Breast epithelium (tissue), 4 donors: ENCODE data around the gene RYR3. TPM values are rescaled to one million over a fixed set of nuclear protein-coding genes. Genes with fewer than 3 reads are reported as not detected.
A peak's percentile ranks its signal among the peaks of the same experiment; 100 is the strongest.

Experiments
- DNase-seq, 2 donors: peaks; one replicate each; pipeline ENCODE4 v3.0.0-alpha.2; 2019; ENCODE audit warnings: low spot score in 2 of 2
- H3K27ac ChIP-seq, 2 donors: fragments of 200-600 bp; sonication (generic) in 1 of 2; one replicate each; pipeline ENCODE4 v1.5.1; 2016 to 2019; ENCODE audit warnings: mild to moderate bottlenecking in 1 of 2
- H3K27me3 ChIP-seq, 2 donors: fragments of 200-600 bp; sonication (generic) in 1 of 2; one replicate each; pipeline versions ENCODE4 v1.5.1 to v1.6.0; 2017 to 2019; ENCODE audit warnings: control low read depth in 1 of 2, mild to moderate bottlenecking in 1 of 2
- H3K36me3 ChIP-seq: fragments of 200-600 bp; one replicate; pipeline ENCODE4 v1.5.1; 2019
- H3K4me1 ChIP-seq, 2 donors: fragments of 200-600 bp; sonication (generic); one replicate each; pipeline ENCODE4 v1.5.1; 2016 to 2019; ENCODE audit warnings: control low read depth in 1 of 2
- H3K4me3 ChIP-seq, 3 donors: fragments of 200-600 bp; sonication (generic); 1 replicate in 2 of 3; 2 replicates in 1 of 3; pipeline ENCODE4 v1.5.1; 2016 to 2019; ENCODE audit warnings: mild to moderate bottlenecking in 3 of 3, moderate library complexity in 2 of 3
- H3K9me3 ChIP-seq, 2 donors: fragments of 200-600 bp; sonication (generic) in 1 of 2; one replicate each; pipeline ENCODE4 v1.5.1; 2016 to 2019; ENCODE audit warnings: control low read depth in 1 of 2
- POLR2A ChIP-seq: fragments of 450-650 bp; IDR thresholded peaks from one replicate; pipeline ENCODE4 v1.6.1; 2016; ENCODE audit warnings: antibody characterized with exemption, mild to moderate bottlenecking, moderate library complexity
- POLR2AphosphoS5 ChIP-seq, 3 donors: sonication (generic); formaldehyde crosslinking; IDR thresholded peaks; one replicate each; pipeline ENCODE4 v1.6.1; 2017; ENCODE audit warnings: antibody characterized with exemption in 3 of 3
- intact Hi-C: fragments of 100-400 bp; cut with DNase I; formaldehyde crosslinking; loops from one replicate; pipeline ENCODE4 v1.15.1; 2023; ENCODE audit warnings: low total_unique reads
- total RNA-seq, 3 donors: library from RNA; depleted of rRNA; stranded (reverse); fragments of >200 nt; gene quantifications; one replicate each; pipeline ENCODE4 v1.1.0, GENCODE V29; 2016
- TF ChIP-seq, protein P1 (sequence below), 3 donors: fragments of 450-650 bp; IDR thresholded peaks; one replicate each; pipeline ENCODE4 v1.5.1; 2016 to 2017; ENCODE audit warnings: antibody characterized with exemption in 3 of 3, mild to moderate bottlenecking in 3 of 3, moderate library complexity in 3 of 3

Gene RYR3
- total RNA-seq, 3 donors from 2014 or later = 1.8 to 4.2 (median 2.6) TPM

- Histone ChIP-seq H3K36me3 (no peaks in the 10 kb centered on the region), H3K4me3 (no peak overlapping the region), H3K27me3 (no peaks in the 10 kb centered on the region), H3K27ac (no peak overlapping the region), H3K4me1 (no peaks in the 10 kb centered on the region), H3K9me3 (no peaks in the 10 kb centered on the region)
- DNase-seq = no peak
- intact Hi-C loops = no loop called here
- no peak for TF ChIP-seq POLR2AphosphoS5 (IDR thresholded peaks at IDR 0.05)
- TF ChIP-seq, protein P1, sequence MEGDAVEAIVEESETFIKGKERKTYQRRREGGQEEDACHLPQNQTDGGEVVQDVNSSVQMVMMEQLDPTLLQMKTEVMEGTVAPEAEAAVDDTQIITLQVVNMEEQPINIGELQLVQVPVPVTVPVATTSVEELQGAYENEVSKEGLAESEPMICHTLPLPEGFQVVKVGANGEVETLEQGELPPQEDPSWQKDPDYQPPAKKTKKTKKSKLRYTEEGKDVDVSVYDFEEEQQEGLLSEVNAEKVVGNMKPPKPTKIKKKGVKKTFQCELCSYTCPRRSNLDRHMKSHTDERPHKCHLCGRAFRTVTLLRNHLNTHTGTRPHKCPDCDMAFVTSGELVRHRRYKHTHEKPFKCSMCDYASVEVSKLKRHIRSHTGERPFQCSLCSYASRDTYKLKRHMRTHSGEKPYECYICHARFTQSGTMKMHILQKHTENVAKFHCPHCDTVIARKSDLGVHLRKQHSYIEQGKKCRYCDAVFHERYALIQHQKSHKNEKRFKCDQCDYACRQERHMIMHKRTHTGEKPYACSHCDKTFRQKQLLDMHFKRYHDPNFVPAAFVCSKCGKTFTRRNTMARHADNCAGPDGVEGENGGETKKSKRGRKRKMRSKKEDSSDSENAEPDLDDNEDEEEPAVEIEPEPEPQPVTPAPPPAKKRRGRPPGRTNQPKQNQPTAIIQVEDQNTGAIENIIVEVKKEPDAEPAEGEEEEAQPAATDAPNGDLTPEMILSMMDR (IDR thresholded peaks at IDR 0.05) = no peak
- no peak for TF ChIP-seq POLR2A
These were observed 166.1 kb downstream of the RYR3 start for GRCh38 chr15:33476908-33477307.

- H3K4me1 ChIP-seq = no peaks in the 10 kb centered on the region
These were observed 178.6 kb downstream of the RYR3 start for GRCh38 chr15:33489335-33489734.

DNA sequence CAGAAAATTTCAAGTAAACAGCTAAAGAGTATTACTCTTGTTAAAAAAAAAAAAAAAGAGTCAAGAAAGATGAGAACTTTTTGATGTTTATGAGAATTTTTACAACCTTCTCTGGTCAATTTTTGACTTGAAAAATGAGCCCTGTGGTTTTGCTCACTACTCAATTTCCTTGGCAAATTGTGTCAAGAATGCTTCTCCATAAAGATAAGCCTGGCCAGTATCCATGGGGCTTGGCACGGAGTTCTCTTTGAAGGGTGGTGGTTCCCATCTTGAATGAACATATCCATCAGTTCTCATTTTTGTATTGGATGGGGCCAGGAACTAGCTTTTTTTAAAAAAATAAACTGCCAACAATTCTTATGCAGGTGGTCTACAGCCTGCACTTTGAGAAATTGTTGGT, 179.9 kb downstream of the RYR3 start:
- H3K9me3 ChIP-seq = peaks cover 0 to 5% of the 10 kb centered on the region in 2 donors
- DNase-seq = no peak
- no peaks in the 10 kb centered on the region for H3K4me1 ChIP-seq
- intact Hi-C loops = no loop called here
- no peaks in the 10 kb centered on the region for H3K27me3 ChIP-seq
- no peaks in the 10 kb centered on the region for H3K36me3 ChIP-seq
- no peak overlapping the region for H3K27ac ChIP-seq
- TF ChIP-seq POLR2A = no peak
- TF ChIP-seq, protein P1 (IDR thresholded peaks at IDR 0.05) = no peak
- no peak overlapping the region for H3K4me3 ChIP-seq

More at GRCh38 chr15:33489335-33489734, 178.6 kb downstream of the RYR3 start:
- TF ChIP-seq, protein P1 (IDR thresholded peaks at IDR 0.05) = no peak
- TF ChIP-seq POLR2AphosphoS5 (IDR thresholded peaks at IDR 0.05) = no peak
- no peak for TF ChIP-seq POLR2A
- H3K9me3 ChIP-seq = peaks cover 0 to 5% of the 10 kb centered on the region in 2 donors
- DNase-seq = no peak
- H3K4me3 ChIP-seq = no peak overlapping the region
- intact Hi-C loops = no loop called here
- no peak overlapping the region for H3K27ac ChIP-seq
- no peaks in the 10 kb centered on the region for H3K27me3 ChIP-seq
- no peaks in the 10 kb centered on the region for H3K36me3 ChIP-seq

- intact Hi-C loops = no loop called here
These were observed 181.8 kb downstream of the RYR3 start for GRCh38 chr15:33492434-33493052.

GRCh38 chr15:33494306-33494705, 183.5 kb downstream of the RYR3 start:
- H3K4me1 ChIP-seq = no peaks in the 10 kb centered on the region
- H3K36me3 ChIP-seq = no peaks in the 10 kb centered on the region
- no peak for DNase-seq
- no peaks in the 10 kb centered on the region for H3K27me3 ChIP-seq
- TF ChIP-seq POLR2A (no peak), POLR2AphosphoS5 (IDR thresholded peaks at IDR 0.05) (no peak)
- TF ChIP-seq, protein P1 (IDR thresholded peaks at IDR 0.05) = no peak
- H3K9me3 ChIP-seq = peaks cover 0 to 4% of the 10 kb centered on the region in 2 donors
- H3K4me3 ChIP-seq = no peak overlapping the region
- intact Hi-C loops = no loop called here
- H3K27ac ChIP-seq = no peak overlapping the region

More at GRCh38 chr15:33492434-33493052, 181.8 kb downstream of the RYR3 start:
- H3K4me3 ChIP-seq = peak overlapping the region in 1 of 3 donors; percentile 40
- no peak overlapping the region for H3K27ac ChIP-seq
- H3K4me1 ChIP-seq = no peaks in the 10 kb centered on the region
- no peaks in the 10 kb centered on the region for H3K27me3 ChIP-seq
- H3K36me3 ChIP-seq = no peaks in the 10 kb centered on the region
- no peak for DNase-seq
- H3K9me3 ChIP-seq = peaks cover 0 to 5% of the 10 kb centered on the region in 2 donors
- TF ChIP-seq, protein P1 (IDR thresholded peaks at IDR 0.05) = no peak
- TF ChIP-seq POLR2AphosphoS5 (IDR thresholded peaks at IDR 0.05) (no peak), POLR2A (no peak)
